Epithelial cell of prostate (primary cell): ENCODE measurements around the gene KRTAP10-1.
"Not testable (repeated sequence)": the region's sequence is repeated elsewhere in the genome, so short reads cannot be mapped to it uniquely, and the experiment has no call there.

Source experiments
- DNase-seq: peaks from one replicate; pipeline ENCODE4 v3.0.0-alpha.2; 2011; ENCODE audit warnings: low read depth, low spot score
- H3K27ac ChIP-seq: fragments of 450-650 bp; 2 replicates; pipeline ENCODE4 v1.5.1; 2017; ENCODE audit warnings: mild to moderate bottlenecking

KRTAP10-1 gene

GRCh38 chr21:44550807-44551206 is 10.8 kb upstream of the KRTAP10-1 start:
- DNase-seq: no peak
- no peak overlapping the region for H3K27ac ChIP-seq

GRCh38 chr21:44550285-44550684 is 10.3 kb upstream of the KRTAP10-1 start:
- not testable (repeated sequence) for DNase-seq, H3K27ac ChIP-seq

DNA sequence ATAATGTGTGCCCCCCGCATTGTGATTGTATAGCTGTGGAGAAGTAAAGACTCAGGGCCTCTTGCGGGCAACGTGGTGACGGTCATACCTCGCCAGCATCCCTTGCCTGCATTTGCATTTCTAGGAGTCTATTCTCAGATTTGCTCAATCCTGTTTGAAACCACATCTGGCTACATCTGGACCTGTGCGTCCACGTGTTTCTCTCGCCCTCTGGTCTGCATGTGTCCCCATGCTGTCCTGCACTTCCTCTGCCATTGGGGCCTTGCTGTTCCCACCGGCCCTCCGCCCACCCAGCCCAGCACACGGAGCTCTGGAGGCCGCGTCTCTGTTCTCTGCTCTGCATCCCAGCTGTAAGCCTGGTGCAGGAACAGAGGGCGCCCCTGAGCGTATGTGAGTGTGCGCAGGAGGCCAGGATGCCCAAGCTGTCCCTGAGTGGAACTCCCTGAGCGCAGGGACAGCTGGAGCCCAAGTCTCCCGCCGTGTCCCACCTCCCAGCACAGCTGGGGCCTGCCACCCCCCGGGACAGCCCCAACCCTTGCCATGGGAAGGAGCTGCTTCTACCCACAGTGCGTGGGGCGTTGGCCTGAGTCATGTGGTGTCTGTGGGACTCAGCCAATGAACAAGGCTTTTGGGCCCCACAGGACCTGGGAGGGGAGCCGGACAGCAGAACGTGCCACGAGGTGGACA is 9.7 kb upstream of the KRTAP10-1 start:
- H3K27ac ChIP-seq: no peak overlapping the region
- no peak for DNase-seq

- H3K27ac ChIP-seq: no peak overlapping the region
- DNase-seq: no peak
Observed at GRCh38 chr21:44548922-44549321, 8.9 kb upstream of the KRTAP10-1 start.

- DNase-seq: no peak
- no peak overlapping the region for H3K27ac ChIP-seq
Observed at GRCh38 chr21:44548381-44548780, 8.4 kb upstream of the KRTAP10-1 start.

DNA sequence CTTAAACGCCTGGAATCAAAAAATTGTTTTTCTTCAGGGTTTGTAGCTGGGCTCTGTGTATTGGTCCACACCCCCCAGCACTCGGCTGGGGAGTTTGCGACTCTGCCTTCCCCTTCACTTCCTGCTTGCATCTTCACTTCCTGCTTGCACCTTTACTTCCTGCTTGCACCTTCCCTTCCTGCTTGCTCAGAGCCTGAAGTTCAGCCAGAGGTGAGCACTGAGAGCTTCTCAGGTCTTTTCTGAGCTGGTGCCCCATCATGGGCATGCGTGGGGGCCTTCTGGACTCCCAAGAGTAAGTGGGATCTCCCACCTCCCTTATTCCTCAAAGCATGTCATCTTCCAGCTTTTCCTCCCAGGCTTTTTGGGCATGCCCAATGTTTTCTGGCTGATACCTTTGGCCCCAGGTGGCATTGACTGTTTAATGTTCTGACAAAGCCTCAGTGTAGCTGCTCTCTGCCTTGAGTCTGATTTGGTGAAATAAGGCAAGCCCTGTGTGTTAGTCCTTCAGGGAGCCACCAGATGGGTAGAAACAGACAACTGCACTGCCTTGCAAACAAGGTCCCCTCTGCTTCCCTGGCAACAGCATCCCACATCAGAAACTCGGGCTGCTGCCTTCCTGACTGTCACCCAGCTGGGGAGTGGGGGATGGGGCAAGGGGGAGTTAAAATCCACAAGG is 7.8 kb upstream of the KRTAP10-1 start:
- H3K27ac ChIP-seq: no peak overlapping the region
- DNase-seq: no peak

DNA sequence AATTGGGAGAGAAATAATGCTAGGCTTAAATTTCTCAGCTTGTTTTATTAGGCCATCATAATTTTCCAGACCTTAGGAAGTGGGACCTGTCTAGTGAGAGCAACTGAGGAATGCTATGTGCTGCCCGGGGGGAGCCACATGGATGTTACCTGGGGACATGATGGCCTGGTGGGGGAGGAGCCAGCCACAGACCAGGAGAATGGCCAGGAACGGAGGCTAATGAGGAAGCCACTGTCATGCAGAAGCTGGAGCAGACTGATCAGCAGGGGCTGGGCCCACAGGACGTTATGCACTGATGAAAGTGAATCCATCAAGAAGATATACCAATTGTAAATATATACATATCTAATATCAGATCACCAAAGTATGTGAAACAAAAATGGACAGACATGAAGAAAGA is 4.6 kb upstream of the KRTAP10-1 start:
- no peak for DNase-seq
- no peak overlapping the region for H3K27ac ChIP-seq

GRCh38 chr21:44542716-44543115 is 2.7 kb upstream of the KRTAP10-1 start:
- H3K27ac ChIP-seq: no peak overlapping the region
- DNase-seq: no peak

DNA sequence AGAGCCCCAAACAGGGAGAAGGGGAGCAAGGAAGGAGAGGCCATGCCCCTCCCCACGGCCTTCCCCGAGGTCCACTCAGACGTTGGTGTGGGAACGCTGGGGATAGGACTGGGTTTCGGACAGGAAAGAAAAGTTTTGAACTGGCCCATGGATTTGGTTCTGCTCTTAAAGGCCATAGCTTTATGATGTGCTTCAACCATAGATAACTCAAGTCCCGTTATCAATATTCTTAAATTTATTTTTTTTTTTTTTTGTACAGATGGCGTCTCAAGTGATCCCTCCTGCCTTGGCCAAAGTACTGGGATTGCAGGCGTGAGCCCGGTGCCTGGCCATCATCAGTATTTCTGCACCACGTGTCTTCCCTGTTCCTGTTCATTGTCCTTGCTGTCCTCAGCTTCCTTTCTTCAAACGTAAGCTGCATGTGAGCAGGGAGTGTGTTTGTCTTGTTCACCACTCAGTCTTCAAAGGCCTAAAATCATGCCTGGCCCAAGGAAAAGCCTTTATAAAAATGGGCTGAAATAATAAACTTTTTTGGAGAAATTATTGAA is 820 bp upstream of the KRTAP10-1 start:
- DNase-seq: no peak
- no peak overlapping the region for H3K27ac ChIP-seq

DNA sequence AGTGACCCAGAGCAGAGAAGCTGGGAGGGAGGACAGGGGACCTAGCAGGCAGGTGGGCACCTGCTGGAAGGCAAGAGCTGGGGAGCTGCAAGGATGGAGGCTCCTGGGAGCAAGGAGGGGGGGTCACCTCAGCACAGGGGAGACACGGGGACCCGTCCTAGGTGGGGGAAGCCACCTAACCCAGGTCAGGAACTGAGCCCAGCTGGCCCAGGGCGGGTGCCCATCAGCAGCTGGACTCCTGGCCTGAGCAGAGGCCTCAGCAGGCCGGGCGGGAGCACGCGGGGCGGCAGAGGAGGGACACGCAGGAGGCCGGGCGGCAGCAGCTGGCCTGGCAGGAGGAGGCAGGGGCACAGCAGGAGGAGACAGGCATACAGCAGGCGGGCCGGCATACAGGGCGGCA is 949 bp downstream of the KRTAP10-1 start:
- no peak for DNase-seq

GRCh38 chr21:44537930-44538911 is 1.8 kb downstream of the KRTAP10-1 start:
- no peak for DNase-seq
- H3K27ac ChIP-seq: no peak overlapping the region

More for the DNA sequence above, 949 bp downstream of the KRTAP10-1 start:
- no peak overlapping the region for H3K27ac ChIP-seq

DNA sequence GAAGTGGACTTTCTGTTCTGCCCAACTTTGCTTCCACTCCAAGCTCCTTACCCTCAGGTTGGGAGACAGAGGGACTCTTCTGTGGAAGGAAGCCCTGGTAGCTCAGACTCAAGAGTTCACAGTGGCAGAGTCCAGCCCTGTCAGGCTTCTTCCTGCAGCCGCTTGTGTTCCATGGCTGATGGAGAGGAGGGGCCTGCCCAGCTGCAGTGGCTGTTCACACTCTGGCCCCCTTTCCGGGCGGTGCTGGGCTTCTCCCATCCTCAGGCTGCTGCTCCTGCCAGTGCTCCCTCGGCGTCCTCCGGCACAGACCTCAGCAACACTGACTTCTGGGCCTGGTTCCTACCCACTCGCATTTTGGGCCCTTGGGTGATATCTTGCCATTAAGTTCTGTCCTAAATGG is 4.0 kb downstream of the KRTAP10-1 start:
- no peak for DNase-seq

GRCh38 chr21:44534688-44535087 is 5.3 kb downstream of the KRTAP10-1 start:
- DNase-seq: no peak
- no peak overlapping the region for H3K27ac ChIP-seq

More for the DNA sequence above, 4.0 kb downstream of the KRTAP10-1 start:
- H3K27ac ChIP-seq: no peak overlapping the region

DNA sequence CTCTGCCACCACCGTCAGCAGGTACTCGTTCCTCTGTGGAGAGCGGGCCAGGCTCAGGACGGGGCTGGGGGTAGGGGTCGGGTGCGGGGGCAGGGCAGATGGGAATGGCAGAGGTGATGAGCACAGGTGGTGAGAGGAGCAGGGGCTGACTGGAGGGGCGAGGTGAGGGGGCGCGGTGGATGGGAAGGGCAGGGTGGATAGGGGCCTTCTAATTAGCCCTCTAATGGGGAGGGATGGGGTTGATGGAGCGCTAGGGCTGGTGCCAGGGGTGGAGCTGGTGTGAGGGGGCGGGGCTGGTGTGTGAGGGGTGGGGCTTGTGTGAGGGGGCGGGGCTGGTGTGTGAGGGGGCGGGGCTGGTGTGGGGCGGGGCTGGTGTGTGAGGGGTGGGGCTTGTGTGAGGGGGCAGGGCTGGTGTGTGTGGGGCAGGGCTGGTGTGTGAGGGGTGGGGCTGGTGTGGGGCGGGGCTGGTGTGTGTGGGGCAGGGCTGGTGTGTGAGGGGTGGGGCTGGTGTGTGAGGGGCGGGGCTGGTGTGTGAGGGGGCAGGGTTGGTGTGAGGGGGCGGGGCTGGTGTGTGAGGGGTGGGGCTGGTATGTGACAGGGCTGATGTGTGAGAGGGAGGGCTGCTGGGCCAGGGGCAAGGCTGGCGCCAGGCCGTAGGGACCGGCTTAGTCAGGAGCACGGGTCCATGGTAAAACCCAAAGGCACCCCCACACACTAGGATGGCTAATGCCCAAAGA is 5.9 kb downstream of the KRTAP10-1 start:
- DNase-seq: no peak

GRCh38 chr21:44533121-44533890 is 6.7 kb downstream of the KRTAP10-1 start:
- DNase-seq: no peak
- no peak overlapping the region for H3K27ac ChIP-seq

More for the DNA sequence above, 5.9 kb downstream of the KRTAP10-1 start:
- H3K27ac ChIP-seq: no peak overlapping the region

GRCh38 chr21:44532712-44533111 is 7.3 kb downstream of the KRTAP10-1 start:
- DNase-seq: no peak

GRCh38 chr21:44531606-44532564 is 8.1 kb downstream of the KRTAP10-1 start:
- no peak for DNase-seq
- no peak overlapping the region for H3K27ac ChIP-seq

More at GRCh38 chr21:44532712-44533111, 7.3 kb downstream of the KRTAP10-1 start:
- H3K27ac ChIP-seq: no peak overlapping the region
